SHP77 (cell line): Measurements from ENCODE around the gene PRPF31.

Experiments used
- DNase-seq, 2 experiments: peaks; one replicate each; lab custom pipeline; 2025; lab: John Stamatoyannopoulos, UW

PRPF31 gene

GRCh38 chr19:54107876-54108490, 7.6 kb upstream of the PRPF31 start:
- no peak for DNase-seq

GRCh38 chr19:54108496-54108895, 7.1 kb upstream of the PRPF31 start:
- DNase-seq: no peak

GRCh38 chr19:54109651-54110050, 5.9 kb upstream of the PRPF31 start:
- DNase-seq: no peak

- DNase-seq: peak in 1 of 2 experiments; percentile 40
Observed at GRCh38 chr19:54114340-54115108, 1.0 kb upstream of the PRPF31 start.

GRCh38 chr19:54121259-54121658, 5.7 kb downstream of the PRPF31 start:
- DNase-seq: no peak

- DNase-seq: no peak
Observed at GRCh38 chr19:54123682-54124081, 8.1 kb downstream of the PRPF31 start.

GRCh38 chr19:54124393-54124792, 8.8 kb downstream of the PRPF31 start:
- DNase-seq: no peak

GRCh38 chr19:54125713-54126112, 10.2 kb downstream of the PRPF31 start:
- DNase-seq: no peak

GRCh38 chr19:54127688-54128440, 12.3 kb downstream of the PRPF31 start:
- DNase-seq: no peak

- no peak for DNase-seq
Observed at GRCh38 chr19:54128441-54128725, 12.8 kb downstream of the PRPF31 start.

GRCh38 chr19:54128796-54129616, 13.5 kb downstream of the PRPF31 start:
- DNase-seq: no peak

GRCh38 chr19:54129617-54129996, 14.1 kb downstream of the PRPF31 start:
- DNase-seq: no peak

GRCh38 chr19:54133312-54133956, 17.9 kb downstream of the PRPF31 start:
- peak; percentile 52 to 54 for DNase-seq

GRCh38 chr19:54133957-54134590, 18.5 kb downstream of the PRPF31 start:
- DNase-seq: no peak

- DNase-seq: no peak
Observed at GRCh38 chr19:54136086-54136863, 20.7 kb downstream of the PRPF31 start.

- DNase-seq: peak; percentile 99 to 100
Observed at GRCh38 chr19:54136864-54137698, 21.5 kb downstream of the PRPF31 start.

- no peak for DNase-seq
Observed at GRCh38 chr19:54137699-54138488, 22.3 kb downstream of the PRPF31 start, which contains the start of gene CNOT3. TSS of gene CNOT3 (plus strand) at chr19:54137762. CDS start at chr19:54142979, 5,217 bp downstream.

- DNase-seq: no peak
Observed at GRCh38 chr19:54138489-54139256, 23.1 kb downstream of the PRPF31 start.
